OCI-LY7 (cell line): ENCODE measurements around the gene NAGS.

Experiments used
- CTCF ChIP-seq: fragments of 200-600 bp; sonication (generic); conservative IDR thresholded peaks from 2 replicates; pipeline ENCODE4 v1.5.1; 2014; ENCODE audit warnings: mild to moderate bottlenecking, antibody characterized with exemption, low read length, moderate library complexity, mixed read lengths
- EZH2phosphoT487 ChIP-seq: fragments of 200-600 bp; sonication (generic); IDR thresholded peaks from 2 replicates; pipeline ENCODE4 v1.6.1; 2018; ENCODE audit warnings: low read depth, borderline replicate concordance, mild to moderate bottlenecking, mixed run types, antibody characterized with exemption, low read length, moderate library complexity, mixed read lengths

GRCh38 chr17:44030482-44030881 lies 26.1 kb downstream of the NAGS start:
- TF ChIP-seq CTCF (no peak), EZH2phosphoT487 (no peak)
